Choroid plexus epithelial cell (primary cell): ENCODE data around the gene MCCD1.

Experiments
- DNase-seq: peaks from one replicate; pipeline ENCODE4 v3.0.0-alpha.2; 2010; ENCODE audit warnings: low read depth
- H3K4me3 ChIP-seq: 2 replicates; pipeline ENCODE4 v1.5.1; 2011; ENCODE audit warnings: low read depth, mild to moderate bottlenecking, control low read depth, low read length, moderate library complexity
- CTCF ChIP-seq: conservative IDR thresholded peaks from 2 replicates; pipeline ENCODE4 v1.5.1; 2011; ENCODE audit warnings: low read depth, mild to moderate bottlenecking, control low read depth, inconsistent platforms, low read length, moderate library complexity

The MCCD1 gene

GRCh38 chr6:31567531-31568370, 39.0 kb downstream of the MCCD1 start:
- H3K4me3 ChIP-seq = no peak overlapping the region
- TF ChIP-seq CTCF = no peak
- DNase-seq = no peak

GRCh38 chr6:31568537-31568961, 39.8 kb downstream of the MCCD1 start:
- no peak for TF ChIP-seq CTCF
- no peak for DNase-seq
- H3K4me3 ChIP-seq = no peak overlapping the region

- H3K4me3 ChIP-seq = no peak overlapping the region
- TF ChIP-seq CTCF = no peak
- no peak for DNase-seq
Observed at GRCh38 chr6:31569861-31570536, 41.2 kb downstream of the MCCD1 start.

GRCh38 chr6:31572041-31572911, 43.5 kb downstream of the MCCD1 start, which contains the start of gene LTA:
TSS of gene LTA (plus strand) at chr6:31572289. CDS start at chr6:31572743, 454 bp downstream.
- no peak within 1 kb of the TSS for H3K4me3 ChIP-seq
- no peak for DNase-seq
- TF ChIP-seq CTCF = no peak

- no peak for DNase-seq
- no peak overlapping the region for H3K4me3 ChIP-seq
- TF ChIP-seq CTCF = no peak
Observed at GRCh38 chr6:31573239-31574105, 44.7 kb downstream of the MCCD1 start.
